Ishikawa (cell line): Measurements from ENCODE around the gene GPR37.

Experiments used
- CEBPB ChIP-seq: IDR thresholded peaks from 2 replicates; pipeline ENCODE4 v1.6.1; 2012
- FOXM1 ChIP-seq: IDR thresholded peaks from 2 replicates; pipeline ENCODE4 v1.6.1; 2012; ENCODE audit warnings: low read depth, borderline replicate concordance
- REST ChIP-seq: IDR thresholded peaks from 2 replicates; pipeline ENCODE4 v1.6.1; 2012; ENCODE audit warnings: low read depth, mild to moderate bottlenecking
- TAF1 ChIP-seq: IDR thresholded peaks from 2 replicates; pipeline ENCODE4 v1.6.1; 2012; ENCODE audit warnings: low read depth, mild to moderate bottlenecking
- ZBTB7A ChIP-seq: IDR thresholded peaks from 2 replicates; pipeline ENCODE4 v1.6.1; 2012; ENCODE audit warnings: low read depth
- TF ChIP-seq, protein P1 (sequence below): IDR thresholded peaks from 2 replicates; pipeline ENCODE4 v1.6.1; 2012

- TF ChIP-seq TAF1 (no peak), FOXM1 (no peak), ZBTB7A (no peak), REST (no peak), CEBPB (no peak)
- TF ChIP-seq, protein P1, sequence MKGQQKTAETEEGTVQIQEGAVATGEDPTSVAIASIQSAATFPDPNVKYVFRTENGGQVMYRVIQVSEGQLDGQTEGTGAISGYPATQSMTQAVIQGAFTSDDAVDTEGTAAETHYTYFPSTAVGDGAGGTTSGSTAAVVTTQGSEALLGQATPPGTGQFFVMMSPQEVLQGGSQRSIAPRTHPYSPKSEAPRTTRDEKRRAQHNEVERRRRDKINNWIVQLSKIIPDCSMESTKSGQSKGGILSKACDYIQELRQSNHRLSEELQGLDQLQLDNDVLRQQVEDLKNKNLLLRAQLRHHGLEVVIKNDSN = no peak
Observed at GRCh38 chr7:124724079-124724478, 41.5 kb downstream of the GPR37 start.
